ENCODE data around the gene MCF2. TPM values are rescaled to one million over a fixed set of nuclear protein-coding genes. Genes with fewer than 3 reads are reported as not detected.

The MCF2 gene
- total and polyA plus RNA-seq, 2 of the 8 experiments (the other 6 are each of a cell fraction or from before 2014, with no cell fraction given): 0.30 to 0.71 TPM

DNA sequence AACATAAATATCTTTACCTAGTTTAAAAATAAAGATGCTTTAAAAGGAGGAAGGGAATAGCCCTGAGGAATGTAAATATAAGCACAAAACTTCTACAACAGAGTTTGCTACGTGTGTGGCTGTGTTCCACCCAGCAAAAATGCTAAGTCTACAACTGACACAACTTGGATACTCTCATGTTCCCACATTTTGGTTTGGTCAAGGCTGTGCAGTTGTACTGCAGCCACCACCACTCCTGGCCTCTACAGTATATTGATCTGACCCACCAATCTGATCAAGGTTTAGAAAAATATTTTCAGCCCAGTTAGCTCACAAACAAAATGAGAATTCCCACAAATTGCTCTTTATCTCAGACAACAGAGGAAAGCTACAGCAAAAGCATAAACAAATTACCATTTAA is 165.3 kb downstream of the MCF2 start:
- DNase-seq (ENCODE audit: low read depth in 1 of 2, low spot score in 2 of 2) (no peak), FAIRE-seq (no peak)
- no peak overlapping the region for H3K56ac ChIP-seq (replicated peaks; ENCODE audit: insufficient read length, low read depth, low read length)
- H4K8ac ChIP-seq (ENCODE audit: extremely low read depth, insufficient read depth, low read length): no peak overlapping the region
- no peaks in the 10 kb centered on the region for H3K23me2 ChIP-seq (ENCODE audit: low read depth, low read length)
- H2BK20ac ChIP-seq (ENCODE audit: low read length): no peak overlapping the region
- TF ChIP-seq BCL11A (IDR thresholded peaks at IDR 0.05; ENCODE audit: low read depth in 2 of 2, low read length in 2 of 2): no peak
- H3K79me2 ChIP-seq (ENCODE audit: control insufficient read depth in 1 of 2, insufficient read depth in 2 of 2, low read length in 2 of 2): no peaks in the 10 kb centered on the region
- H3K27me3 ChIP-seq (replicated peaks in 1 of 4; ENCODE audit: control insufficient read depth in 3 of 4, extremely low read depth in 1 of 4, insufficient read depth in 3 of 4, low read length in 3 of 4): no peaks in the 10 kb centered on the region
- no peak overlapping the region for H2AFZ ChIP-seq (ENCODE audit: low read length)
- H3K79me1 ChIP-seq (ENCODE audit: low read depth, low read length): no peaks in the 10 kb centered on the region
- no peak overlapping the region for H3K4me2 ChIP-seq (ENCODE audit: insufficient read depth in 1 of 2, low read depth in 2 of 2, low read length in 2 of 2)
- no peak overlapping the region for H4K91ac ChIP-seq (replicated peaks; ENCODE audit: insufficient read length, low read length)
- no peaks in the 10 kb centered on the region for H3K36me3 ChIP-seq (ENCODE audit: control insufficient read depth in 2 of 4, insufficient read depth in 4 of 4, low read length in 3 of 4)
- no peak overlapping the region for H3K4me3 ChIP-seq (ENCODE audit: extremely low read depth in 1 of 4, insufficient read depth in 2 of 4, low read depth in 3 of 4, low read length in 4 of 4)
- H4K5ac ChIP-seq (ENCODE audit: insufficient read length, low read depth, low read length): no peak overlapping the region
- H4K20me1 ChIP-seq (replicated peaks in 1 of 2; ENCODE audit: control insufficient read depth in 1 of 2, insufficient read depth in 2 of 2, low read length in 2 of 2): no peaks in the 10 kb centered on the region
- H2BK5ac ChIP-seq (ENCODE audit: low read depth, low read length): no peak overlapping the region
- H2BK12ac ChIP-seq (ENCODE audit: low read depth, low read length): no peak overlapping the region
- H2BK120ac ChIP-seq (replicated peaks; ENCODE audit: low read depth, low read length): no peak overlapping the region
- no peaks in the 10 kb centered on the region for H3K9me3 ChIP-seq (ENCODE audit: insufficient read depth in 2 of 2, low read depth in 1 of 2, low read length in 1 of 2)
- H3K14ac ChIP-seq (ENCODE audit: insufficient read length): no peak overlapping the region
- H2AK5ac ChIP-seq (ENCODE audit: low read depth, low read length): no peak overlapping the region
- ChIA-PET CTCF (ENCODE audit: partially characterized antibody) (no interaction called here), POLR2A (ENCODE audit: partially characterized antibody) (no interaction called here)
- no peak overlapping the region for H3K9ac ChIP-seq (replicated peaks in 1 of 4; ENCODE audit: extremely low read depth in 1 of 4, low read depth in 3 of 4, low read length in 3 of 4)
- H3K4ac ChIP-seq (replicated peaks; ENCODE audit: insufficient read length, low read depth, low read length): no peak overlapping the region
- H3K18ac ChIP-seq (ENCODE audit: extremely low read depth, low read length): no peak overlapping the region
- H3K27ac ChIP-seq (ENCODE audit: low read depth, low read length): no peak overlapping the region
- no peak overlapping the region for H3K23ac ChIP-seq (ENCODE audit: insufficient read length)
- 83% methylated on average over 1 of the region's 1 CpG; no CpG with 5 or more reads in 1 of the 2 experiments for WGBS, 2 experiments (ENCODE audit: extremely low coverage in 1 of 2, insufficient coverage in 1 of 2, insufficient read length in 1 of 2, insufficient replicate concordance in 2 of 2, low coverage in 1 of 2, low lambda C conversion rate in 2 of 2, missing lambda C conversion rate in 1 of 2)
- no peak overlapping the region for H2BK15ac ChIP-seq (ENCODE audit: low read length)
- no peaks in the 10 kb centered on the region for H3K4me1 ChIP-seq (replicated peaks in 1 of 4; ENCODE audit: control insufficient read depth in 3 of 4, insufficient read depth in 4 of 4, low read length in 3 of 4)
